Neural progenitor cell (in vitro differentiated cells): Measurements from ENCODE around the gene DRD1. TPM values are rescaled to one million over a fixed set of nuclear protein-coding genes. Genes with fewer than 3 reads are reported as not detected.

Experiments used
- DNase-seq: peaks from one replicate; pipeline ENCODE4 v3.0.0-alpha.2; 2016; ENCODE audit warnings: low spot score
- H2AFZ ChIP-seq: fragments of 200-600 bp; sonication (generic); replicated peaks from 2 replicates; pipeline ENCODE4 v1.6.1; 2016; ENCODE audit warnings: antibody characterized with exemption
- H3F3A ChIP-seq: fragments of 200-600 bp; sonication (generic); 2 replicates; pipeline ENCODE4 v1.6.1; 2016; ENCODE audit warnings: antibody characterized with exemption, low read depth
- H3K27ac ChIP-seq: fragments of 200-600 bp; sonication (generic); 2 replicates; pipeline ENCODE4 v1.5.1; 2016; ENCODE audit warnings: mild to moderate bottlenecking
- H3K27me3 ChIP-seq: fragments of 200-600 bp; sonication (generic); 2 replicates; pipeline ENCODE4 v1.6.1; 2016; ENCODE audit warnings: mild to moderate bottlenecking, moderate library complexity
- H3K36me3 ChIP-seq: fragments of 200-600 bp; sonication (generic); 2 replicates; pipeline ENCODE4 v1.5.1; 2016
- H3K4me1 ChIP-seq: fragments of 200-600 bp; sonication (generic); 2 replicates; pipeline ENCODE4 v1.6.1; 2016; ENCODE audit warnings: mixed run types
- H3K4me2 ChIP-seq: fragments of 200-600 bp; sonication (generic); 2 replicates; pipeline ENCODE4 v1.6.1; 2016
- H3K4me3 ChIP-seq: fragments of 200-600 bp; sonication (generic); 2 replicates; pipeline ENCODE4 v1.5.1; 2016
- H3K79me2 ChIP-seq: fragments of 200-600 bp; sonication (generic); 2 replicates; pipeline ENCODE4 v1.6.1; 2016; ENCODE audit warnings: low read depth
- H3K9ac ChIP-seq: fragments of 200-600 bp; sonication (generic); 2 replicates; pipeline ENCODE4 v1.6.1; 2016
- H3K9me3 ChIP-seq: fragments of 200-600 bp; sonication (generic); 2 replicates; pipeline ENCODE4 v1.5.1; 2016; ENCODE audit warnings: low read depth
- H4K20me1 ChIP-seq: fragments of 200-600 bp; sonication (generic); 2 replicates; pipeline ENCODE4 v1.6.1; 2016; ENCODE audit warnings: low read depth
- H3K27ac Mint-ChIP-seq: 3 replicates; pipeline ENCODE4 v1.8.0; 2021; ENCODE audit warnings: mixed read lengths
- H3K27me3 Mint-ChIP-seq: 2 replicates; pipeline ENCODE4 v1.8.0; 2022; ENCODE audit warnings: low read depth, mild to moderate bottlenecking, inconsistent platforms, moderate library complexity, mixed read lengths; ENCODE audit not compliant: insufficient read depth
- H3K36me3 Mint-ChIP-seq: 3 replicates; pipeline ENCODE4 v1.8.0; 2021; ENCODE audit warnings: mixed read lengths
- H3K4me1 Mint-ChIP-seq: 3 replicates; pipeline ENCODE4 v1.8.0; 2021; ENCODE audit warnings: mixed read lengths
- H3K4me3 Mint-ChIP-seq: 3 replicates; pipeline ENCODE4 v1.8.0; 2021; ENCODE audit warnings: mild to moderate bottlenecking, moderate library complexity, mixed read lengths
- H3K9me3 Mint-ChIP-seq: 3 replicates; pipeline ENCODE4 v1.8.0; 2020; ENCODE audit warnings: mixed read lengths
- CTCF ChIP-seq: fragments of 200-600 bp; sonication (generic); IDR thresholded peaks from 2 replicates; pipeline ENCODE4 v1.5.1; 2017; ENCODE audit warnings: antibody characterized with exemption, mild to moderate bottlenecking
- EZH2 ChIP-seq: fragments of 200-600 bp; sonication (generic); IDR thresholded peaks from 2 replicates; pipeline ENCODE4 v1.6.1; 2017; ENCODE audit warnings: antibody characterized with exemption, mild to moderate bottlenecking, moderate library complexity
- EZH2phosphoT487 ChIP-seq: fragments of 200-600 bp; sonication (generic); IDR thresholded peaks from 2 replicates; pipeline ENCODE4 v1.6.1; 2017; ENCODE audit warnings: antibody characterized with exemption
- total RNA-seq: library from RNA; depleted of rRNA; stranded (reverse); fragments of >200 nt; gene quantifications from 2 replicates; pipeline ENCODE4 v1.2.3, GENCODE V29; 2015; ENCODE audit warnings: low replicate concordance

DRD1 gene
- total RNA-seq, 1 donor from 2014 or later = not detected

GRCh38 chr5:175422058-175422457 lies 21.9 kb downstream of the DRD1 start:
- Histone ChIP-seq H3K9me3 (no peaks in the 10 kb centered on the region), H3K9ac (no peak overlapping the region), H3K79me2 (no peaks in the 10 kb centered on the region), H4K20me1 (no peaks in the 10 kb centered on the region), H2AFZ (no peak overlapping the region), H3K27ac (no peak overlapping the region), H3K4me2 (no peak overlapping the region), H3K27me3 (no peaks in the 10 kb centered on the region), H3K4me3 (no peak overlapping the region), H3F3A (no peaks in the 10 kb centered on the region), H3K4me1 (no peaks in the 10 kb centered on the region), H3K36me3 (no peaks in the 10 kb centered on the region)
- Mint-ChIP-seq H3K9me3 (peaks cover 4% of the 10 kb centered on the region), H3K27ac (no peak overlapping the region), H3K27me3 (peaks cover 12% of the 10 kb centered on the region), H3K36me3 (no peaks in the 10 kb centered on the region), H3K4me1 (peaks cover 2% of the 10 kb centered on the region), H3K4me3 (no peak overlapping the region)
- no peak for DNase-seq
- TF ChIP-seq EZH2 (no peak), EZH2phosphoT487 (no peak), CTCF (no peak)

GRCh38 chr5:175420383-175420782 lies 23.6 kb downstream of the DRD1 start:
- Histone ChIP-seq H3K4me3 (no peak overlapping the region), H4K20me1 (no peaks in the 10 kb centered on the region), H3K4me1 (no peaks in the 10 kb centered on the region), H3K9me3 (no peaks in the 10 kb centered on the region), H3K27me3 (no peaks in the 10 kb centered on the region), H3F3A (no peaks in the 10 kb centered on the region), H2AFZ (no peak overlapping the region), H3K27ac (no peak overlapping the region), H3K4me2 (no peak overlapping the region), H3K79me2 (no peaks in the 10 kb centered on the region), H3K9ac (no peak overlapping the region), H3K36me3 (no peaks in the 10 kb centered on the region)
- Mint-ChIP-seq H3K4me3 (no peak overlapping the region), H3K9me3 (peaks cover 6% of the 10 kb centered on the region), H3K36me3 (no peaks in the 10 kb centered on the region), H3K27me3 (peaks cover 12% of the 10 kb centered on the region), H3K4me1 (peaks cover 2% of the 10 kb centered on the region), H3K27ac (no peak overlapping the region)
- no peak for TF ChIP-seq EZH2
- no peak for TF ChIP-seq CTCF
- TF ChIP-seq EZH2phosphoT487 = no peak
- no peak for DNase-seq

- peaks cover 2% of the 10 kb centered on the region for H3K4me1 Mint-ChIP-seq
- Histone ChIP-seq H3K9ac (no peak overlapping the region), H3K4me3 (no peak overlapping the region)
These were observed 25.7 kb downstream of the DRD1 start for GRCh38 chr5:175418251-175418650.

More at GRCh38 chr5:175418251-175418650, 25.7 kb downstream of the DRD1 start:
- Histone ChIP-seq H3K79me2 (no peaks in the 10 kb centered on the region), H3K36me3 (no peaks in the 10 kb centered on the region), H3F3A (no peaks in the 10 kb centered on the region), H3K27me3 (no peaks in the 10 kb centered on the region), H3K4me1 (no peaks in the 10 kb centered on the region), H4K20me1 (no peaks in the 10 kb centered on the region), H3K4me2 (no peak overlapping the region), H3K9me3 (no peaks in the 10 kb centered on the region), H2AFZ (no peak overlapping the region), H3K27ac (no peak overlapping the region)
- no peak for DNase-seq
- peaks cover 12% of the 10 kb centered on the region for H3K27me3 Mint-ChIP-seq
- no peaks in the 10 kb centered on the region for H3K36me3 Mint-ChIP-seq
- H3K27ac Mint-ChIP-seq = no peak overlapping the region
- H3K9me3 Mint-ChIP-seq = peaks cover 6% of the 10 kb centered on the region
- no peak overlapping the region for H3K4me3 Mint-ChIP-seq
- no peak for TF ChIP-seq EZH2
- TF ChIP-seq CTCF = no peak
- no peak for TF ChIP-seq EZH2phosphoT487
